H1 (cell line): ENCODE data around the gene ITGA6. TPM values are rescaled to one million over a fixed set of nuclear protein-coding genes. Genes with fewer than 3 reads are reported as not detected.

ENCODE experiments used
- CTCF ChIA-PET: fragments of 300-600 bp; sonication (Branson Sonifier 250); formaldehyde crosslinking; loops from one replicate; lab custom pipeline; 2021; ENCODE audit not compliant: partially characterized antibody; lab: Charles Lee
- POLR2A ChIA-PET: fragments of 300-600 bp; sonication (Branson Sonifier 250); formaldehyde crosslinking; loops from one replicate; lab custom pipeline; 2021; ENCODE audit warnings: inconsistent platforms; ENCODE audit not compliant: partially characterized antibody; lab: Charles Lee
- DNase-seq, 2 experiments: peaks; one replicate each; pipeline versions ENCODE4 v3.0.0 to v3.0.0-alpha.2; 2010 to 2022; ENCODE audit warnings: low spot score in 2 of 2, low read depth in 1 of 2, mixed read lengths in 1 of 2
- FAIRE-seq: peaks from 2 replicates; lab custom pipeline; 2011; peaks lifted over from hg19 to GRCh38; lab: Jason Lieb, UNC
- H2AFZ ChIP-seq: 2 replicates; pipeline ENCODE4 v1.8.1; 2012; ENCODE audit warnings: low read length, inconsistent platforms
- H2AK5ac ChIP-seq: 2 replicates; pipeline ENCODE4 v1.6.1; 2013; ENCODE audit warnings: low read depth, low read length
- H2BK120ac ChIP-seq: replicated peaks from 2 replicates; pipeline ENCODE3; 2013; ENCODE audit warnings: low read depth, low read length, inconsistent platforms
- H2BK12ac ChIP-seq: 2 replicates; pipeline ENCODE4 v1.6.1; 2013; ENCODE audit warnings: low read depth, low read length
- H2BK15ac ChIP-seq: 2 replicates; pipeline ENCODE4 v1.6.1; 2013; ENCODE audit warnings: low read length
- H2BK20ac ChIP-seq: 2 replicates; pipeline ENCODE4 v1.6.1; 2013; ENCODE audit warnings: low read length
- H2BK5ac ChIP-seq: 2 replicates; pipeline ENCODE4 v1.6.1; 2013; ENCODE audit warnings: low read depth, low read length
- H3K14ac ChIP-seq: 2 replicates; pipeline ENCODE4 v1.6.1; 2013; ENCODE audit warnings: inconsistent platforms; ENCODE audit not compliant: insufficient read length
- H3K18ac ChIP-seq: 2 replicates; pipeline ENCODE4 v1.6.1; 2013; ENCODE audit warnings: low read length; ENCODE audit errors: extremely low read depth
- H3K23ac ChIP-seq: 2 replicates; pipeline ENCODE4 v1.6.1; 2013; ENCODE audit warnings: inconsistent platforms; ENCODE audit not compliant: insufficient read length
- H3K23me2 ChIP-seq: 2 replicates; pipeline ENCODE4 v1.6.1; 2013; ENCODE audit warnings: low read depth, low read length
- H3K27ac ChIP-seq: 2 replicates; pipeline ENCODE4 v1.6.1; 2011; ENCODE audit warnings: low read depth, low read length, inconsistent platforms
- H3K27me3 ChIP-seq, 4 experiments: replicated peaks in 1 of 4; 1 replicate in 1 of 4; 2 replicates in 3 of 4; pipeline versions ENCODE4 v1.6.1 to v1.8.1; 2011 to 2013; ENCODE audit warnings: low read length in 3 of 4, mild to moderate bottlenecking in 3 of 4, inconsistent platforms in 2 of 4, mixed read lengths in 2 of 4, moderate library complexity in 1 of 4; ENCODE audit not compliant: control insufficient read depth in 3 of 4, insufficient read depth in 3 of 4; ENCODE audit errors: extremely low read depth in 1 of 4
- H3K36me3 ChIP-seq, 4 experiments: 2 replicates each; pipeline versions ENCODE4 v1.6.1 to v1.8.1; 2011 to 2013; ENCODE audit warnings: mild to moderate bottlenecking in 4 of 4, low read length in 3 of 4, moderate library complexity in 2 of 4, control low read depth in 1 of 4, inconsistent platforms in 1 of 4; ENCODE audit not compliant: insufficient read depth in 4 of 4, control insufficient read depth in 2 of 4
- H3K4ac ChIP-seq: replicated peaks from 2 replicates; pipeline ENCODE3; 2013; ENCODE audit warnings: low read length, low read depth, mixed read lengths, inconsistent platforms; ENCODE audit not compliant: insufficient read length
- H3K4me1 ChIP-seq, 4 experiments: replicated peaks in 1 of 4; 1 replicate in 1 of 4; 2 replicates in 3 of 4; pipeline versions ENCODE4 v1.6.1 to v1.8.1; 2011 to 2013; ENCODE audit warnings: low read length in 3 of 4, inconsistent platforms in 2 of 4, mixed read lengths in 1 of 4; ENCODE audit not compliant: insufficient read depth in 4 of 4, control insufficient read depth in 3 of 4
- H3K4me2 ChIP-seq, 2 experiments: 2 replicates each; pipeline versions ENCODE4 v1.6.1 to v1.8.1; 2011 to 2013; ENCODE audit warnings: low read depth in 2 of 2, low read length in 2 of 2, control low read depth in 1 of 2, inconsistent platforms in 1 of 2, mild to moderate bottlenecking in 1 of 2; ENCODE audit not compliant: insufficient read depth in 1 of 2
- H3K4me3 ChIP-seq, 4 experiments: fragments of 200-600, 300-600 bp in 1 of 4; sonication (generic), shearing (Covaris generic), sonication (Bioruptor Twin) in 1 of 4; 2 replicates each; pipeline versions ENCODE4 v1.5.1 to v1.8.1; 2011 to 2016; ENCODE audit warnings: low read length in 4 of 4, low read depth in 3 of 4, control low read depth in 2 of 4, inconsistent platforms in 2 of 4, mild to moderate bottlenecking in 2 of 4, mixed read lengths in 1 of 4, moderate library complexity in 1 of 4; ENCODE audit not compliant: insufficient read depth in 2 of 4; ENCODE audit errors: extremely low read depth in 1 of 4
- H3K56ac ChIP-seq: replicated peaks from 2 replicates; pipeline ENCODE3; 2013; ENCODE audit warnings: low read depth, mild to moderate bottlenecking, mixed read lengths, low read length, inconsistent platforms; ENCODE audit not compliant: insufficient read length
- H3K79me1 ChIP-seq: 2 replicates; pipeline ENCODE4 v1.6.1; 2013; ENCODE audit warnings: low read depth, low read length, control low read depth
- H3K79me2 ChIP-seq, 2 experiments: 2 replicates each; pipeline versions ENCODE4 v1.6.1 to v1.8.1; 2012 to 2013; ENCODE audit warnings: low read length in 2 of 2, mild to moderate bottlenecking in 2 of 2, inconsistent platforms in 1 of 2; ENCODE audit not compliant: insufficient read depth in 2 of 2, control insufficient read depth in 1 of 2
- H3K9ac ChIP-seq, 4 experiments: replicated peaks in 1 of 4; 1 replicate in 1 of 4; 2 replicates in 3 of 4; pipeline versions ENCODE4 v1.6.1 to v1.8.1; 2011 to 2013; ENCODE audit warnings: low read depth in 3 of 4, low read length in 3 of 4, control low read depth in 2 of 4, mild to moderate bottlenecking in 2 of 4, moderate library complexity in 2 of 4, inconsistent platforms in 1 of 4; ENCODE audit errors: extremely low read depth in 1 of 4
- H3K9me3 ChIP-seq, 2 experiments: 2 replicates each; pipeline versions ENCODE4 v1.6.1 to v1.8.1; 2012 to 2013; ENCODE audit warnings: mild to moderate bottlenecking in 2 of 2, moderate library complexity in 2 of 2, control low read depth in 1 of 2, inconsistent platforms in 1 of 2, low read depth in 1 of 2, low read length in 1 of 2, mixed read lengths in 1 of 2; ENCODE audit not compliant: insufficient read depth in 2 of 2
- H4K20me1 ChIP-seq, 2 experiments: replicated peaks in 1 of 2; 2 replicates each; pipeline versions ENCODE3 to v1.8.1; 2011 to 2013; ENCODE audit warnings: inconsistent platforms in 2 of 2, low read length in 2 of 2, mild to moderate bottlenecking in 1 of 2; ENCODE audit not compliant: insufficient read depth in 2 of 2, control insufficient read depth in 1 of 2
- H4K5ac ChIP-seq: 2 replicates; pipeline ENCODE4 v1.6.1; 2013; ENCODE audit warnings: low read length, low read depth, mixed read lengths, inconsistent platforms; ENCODE audit not compliant: insufficient read length
- H4K8ac ChIP-seq: 2 replicates; pipeline ENCODE4 v1.8.0; 2013; ENCODE audit warnings: mild to moderate bottlenecking, moderate library complexity, low read length, inconsistent platforms; ENCODE audit not compliant: insufficient read depth; ENCODE audit errors: extremely low read depth
- H4K91ac ChIP-seq: replicated peaks from 2 replicates; pipeline ENCODE3; 2013; ENCODE audit warnings: low read length, mixed read lengths, inconsistent platforms; ENCODE audit not compliant: insufficient read length
- ASH2L ChIP-seq: fragments of 200-600, 300-600 bp; sonication (generic); IDR thresholded peaks from one replicate; pipeline ENCODE4 v1.7.1; 2017; ENCODE audit warnings: low read length
- CEBPB ChIP-seq: IDR thresholded peaks from 2 replicates; pipeline ENCODE4 v1.6.1; 2012; ENCODE audit warnings: low read depth, low read length
- CTBP2 ChIP-seq: IDR thresholded peaks from 2 replicates; pipeline ENCODE4 v1.7.0; 2011; ENCODE audit warnings: borderline replicate concordance, mild to moderate bottlenecking, moderate library complexity, mixed read lengths, low read length; ENCODE audit not compliant: insufficient read depth, insufficient read length
- FOSL1 ChIP-seq: IDR thresholded peaks from 2 replicates; pipeline ENCODE4 v1.6.1; 2011; ENCODE audit warnings: mild to moderate bottlenecking, low read depth, low read length, moderate library complexity; ENCODE audit not compliant: insufficient read depth
- GTF2F1 ChIP-seq: IDR thresholded peaks from 2 replicates; pipeline ENCODE4 v1.6.1; 2012; ENCODE audit warnings: low read depth, low read length, improper control_type of control experiment, borderline replicate concordance
- HDAC2 ChIP-seq, 2 experiments: fragments of 300-600 bp in 1 of 2; sonication (generic) in 1 of 2; IDR thresholded peaks; 2 replicates each; pipeline ENCODE4 v1.6.1; 2011 to 2012; ENCODE audit warnings: low read depth in 2 of 2, low read length in 2 of 2, mild to moderate bottlenecking in 2 of 2, moderate library complexity in 2 of 2, borderline replicate concordance in 1 of 2, inconsistent platforms in 1 of 2
- MAFK ChIP-seq: IDR thresholded peaks from 2 replicates; pipeline ENCODE4 v1.6.1; 2012; ENCODE audit warnings: low read depth, mild to moderate bottlenecking, improper control_type of control experiment, low read length
- NANOG ChIP-seq: IDR thresholded peaks from 2 replicates; pipeline ENCODE4 v1.6.1; 2011; ENCODE audit warnings: low read length, low read depth, mild to moderate bottlenecking, inconsistent platforms; ENCODE audit not compliant: insufficient read depth, poor library complexity, severe bottlenecking
- POU5F1 ChIP-seq: IDR thresholded peaks from 2 replicates; pipeline ENCODE4 v1.6.1; 2011; ENCODE audit warnings: low read depth, mild to moderate bottlenecking, low read length, moderate library complexity
- RBBP5 ChIP-seq: IDR thresholded peaks from 2 replicates; pipeline ENCODE4 v1.7.1; 2012; ENCODE audit warnings: low read depth, mild to moderate bottlenecking, inconsistent platforms, low read length, moderate library complexity, borderline replicate concordance
- SIX5 ChIP-seq: IDR thresholded peaks from 2 replicates; pipeline ENCODE4 v1.6.1; 2011; ENCODE audit warnings: mild to moderate bottlenecking, low read depth, low read length
- SUZ12 ChIP-seq: fragments of 200-600 bp; sonication (generic); IDR thresholded peaks from 2 replicates; pipeline ENCODE4 v1.6.1; 2012; ENCODE audit warnings: mild to moderate bottlenecking, inconsistent platforms, low read length, moderate library complexity, mixed read lengths
- TAF1 ChIP-seq: IDR thresholded peaks from 2 replicates; pipeline ENCODE4 v1.6.1; 2011; ENCODE audit warnings: mild to moderate bottlenecking, low read depth, low read length
- TEAD4 ChIP-seq: IDR thresholded peaks from 2 replicates; pipeline ENCODE4 v1.6.1; 2012; ENCODE audit warnings: low read depth, low read length, inconsistent platforms, mixed read lengths
- WGBS, 2 experiments: shearing (Covaris generic) in 1 of 2; methylation state at CpG; one replicate each; pipeline versions ENCODE4 v1.1.6 to v1.1.7; 2013 to 2015; ENCODE audit warnings: low lambda C conversion rate in 2 of 2, mixed read lengths in 2 of 2, inconsistent platforms in 1 of 2, low coverage in 1 of 2, missing lambda C conversion rate in 1 of 2; ENCODE audit not compliant: insufficient replicate concordance in 2 of 2, insufficient coverage in 1 of 2, insufficient read length in 1 of 2; ENCODE audit errors: extremely low coverage in 1 of 2, missing lambda C conversion rate in 1 of 2; 5-methylcytosine and 5-hydroxymethylcytosine counted together
- polyA plus RNA-seq, 7 experiments: library from polyadenylated mRNA; depleted of rRNA in 3 of 7; stranded (reverse) in 5 of 7; unstranded in 2 of 7; fragments of >200 nt in 5 of 7; fragments of 200-250 nt in 2 of 7; gene quantifications; 1 replicate in 5 of 7; 2 replicates in 1 of 7; 4 replicates in 1 of 7; pipeline versions ENCODE4 v1.2.1 to v1.2.3, GENCODE V29; 2011 to 2013; ENCODE audit warnings: missing spikeins in 2 of 7, mixed read lengths in 2 of 7
- total RNA-seq: library from RNA; stranded (reverse); fragmentation: NEBNext Ultra II Directional; extraction: Animal tissue kit (Norgen Biotek cat#: 25700); gene quantifications from 2 replicates; pipeline ENCODE4 v1.2.1, GENCODE V29; 2021

The ITGA6 gene
- total and polyA plus RNA-seq, 2 of the 8 experiments (the other 6 are each of a cell fraction or from before 2014, with no cell fraction given) = 26.9 to 118 TPM

DNA sequence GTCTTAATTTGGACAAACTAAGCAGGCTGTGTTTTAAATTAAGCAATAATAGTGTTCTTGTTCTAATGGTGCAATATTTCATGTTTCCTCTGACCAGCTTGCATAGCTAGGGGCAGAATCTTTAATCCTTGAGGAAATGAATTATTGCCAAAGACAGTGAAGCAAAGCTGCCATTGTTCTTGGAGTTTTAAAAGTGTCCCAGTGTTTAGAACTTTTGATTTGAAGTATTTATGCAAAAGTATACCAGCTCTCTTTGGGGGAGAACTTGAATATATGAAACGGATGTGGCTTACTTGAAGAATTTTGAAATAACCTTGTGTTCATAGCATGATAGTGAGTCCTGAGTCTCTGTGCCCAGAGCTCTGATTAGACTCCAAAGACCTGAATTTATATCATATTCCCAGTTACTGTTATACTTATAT is 33.4 kb downstream of the ITGA6 start:
- peaks cover 0 to 85% of the 10 kb centered on the region in 2 experiments; a peak in 2 of 4 replicates for H3K79me2 ChIP-seq
- H4K8ac ChIP-seq = no peak overlapping the region
- H3K18ac ChIP-seq = no peak overlapping the region
- CTCF ChIA-PET = interaction anchor here (0.7 to 32.4 kb wide), 41 partner anchors 12 to 926 kb away, joined by 3 to 634 read pairs (median 9); partner anchors contain the start of gene ITGA6
- peaks cover 15 to 32% (median 22%) of the 10 kb centered on the region in 4 experiments; a peak in 6 of 7 replicates for H3K4me1 ChIP-seq
- no peak overlapping the region for H3K4me2 ChIP-seq
- POLR2A ChIA-PET = interaction anchor here (0.6 to 3.1 kb wide), 11 partner anchors 9 to 288 kb away, joined by 3 to 15 read pairs (median 4); partner anchors contain the start of gene ITGA6
- no peak overlapping the region for H3K9ac ChIP-seq
- no peak overlapping the region for H2BK12ac ChIP-seq
- no peak for DNase-seq
- H3K14ac ChIP-seq = no peak overlapping the region
- H3K23ac ChIP-seq = no peak overlapping the region
- H2BK120ac ChIP-seq = no peak overlapping the region
- no peak for FAIRE-seq
- H4K91ac ChIP-seq = no peak overlapping the region
- 83% methylated on average over 1 of the region's 1 CpG; no CpG with 5 or more reads in 1 of the 2 experiments for WGBS, 2 experiments
- H3K9me3 ChIP-seq = no peaks in the 10 kb centered on the region
- no peak overlapping the region for H2AFZ ChIP-seq
- H2AK5ac ChIP-seq = no peak overlapping the region
- no peak overlapping the region for H2BK5ac ChIP-seq
- H4K5ac ChIP-seq = no peak overlapping the region
- H2BK20ac ChIP-seq = no peak overlapping the region
- H3K56ac ChIP-seq = no peak overlapping the region
- H2BK15ac ChIP-seq = no peak overlapping the region
- no peaks in the 10 kb centered on the region for H3K36me3 ChIP-seq
- no peak overlapping the region for H3K4me3 ChIP-seq
- H4K20me1 ChIP-seq = peaks cover 4 to 16% of the 10 kb centered on the region in 2 experiments
- H3K23me2 ChIP-seq = no peaks in the 10 kb centered on the region
- peaks cover 11% of the 10 kb centered on the region for H3K79me1 ChIP-seq
- H3K27me3 ChIP-seq = no peaks in the 10 kb centered on the region
- H3K27ac ChIP-seq = no peak overlapping the region
- no peak overlapping the region for H3K4ac ChIP-seq
- TF ChIP-seq SUZ12 = no peak
- no peak for TF ChIP-seq FOSL1
- no peak for TF ChIP-seq POU5F1
- TF ChIP-seq CEBPB = no peak
- no peak for TF ChIP-seq TEAD4
- no peak for TF ChIP-seq SIX5
- no peak for TF ChIP-seq ASH2L
- TF ChIP-seq MAFK = no peak
- TF ChIP-seq GTF2F1 = no peak
- TF ChIP-seq HDAC2 (IDR thresholded peaks at IDR 0.05; ENCODE audit: borderline replicate concordance in 1 of 2, low read depth in 2 of 2, low read length in 2 of 2) = no peak
- TF ChIP-seq RBBP5 = no peak
- no peak for TF ChIP-seq CTBP2
- no peak for TF ChIP-seq TAF1
- TF ChIP-seq NANOG = no peak
